EL (cell line): ENCODE data around the gene MBD3.
A peak's percentile ranks its signal among the peaks of the same experiment; 100 is the strongest.
"Not testable (repeated sequence)": the region's sequence is repeated elsewhere in the genome, so short reads cannot be mapped to it uniquely, and the experiment has no call there.

Experiments used
- DNase-seq: peaks from one replicate; pipeline ENCODE4 v3.0.0-alpha.2; 2016

Gene MBD3

GRCh38 chr19:1568320-1569019 is 24.2 kb downstream of the MBD3 start, which contains the start of gene MEX3D:
Gene MEX3D, minus strand, starts transcription at chr19:1568325. Its CDS starts 267 bp downstream, at chr19:1568058.
- DNase-seq = peak; percentile 75

- DNase-seq = no peak
Observed at GRCh38 chr19:1567848-1568227, 24.8 kb downstream of the MBD3 start.

GRCh38 chr19:1567116-1567847 is 25.4 kb downstream of the MBD3 start:
- no peak for DNase-seq

GRCh38 chr19:1566392-1567115 is 26.1 kb downstream of the MBD3 start:
- DNase-seq = peak; percentile 86

- no peak for DNase-seq
Observed at GRCh38 chr19:1563251-1563650, 29.4 kb downstream of the MBD3 start.

- DNase-seq = no peak
Observed at GRCh38 chr19:1561236-1561842, 31.3 kb downstream of the MBD3 start.

- no peak for DNase-seq
Observed at GRCh38 chr19:1560286-1560882, 32.3 kb downstream of the MBD3 start.

- DNase-seq = no peak
Observed at GRCh38 chr19:1558552-1558951, 34.1 kb downstream of the MBD3 start.

- no peak for DNase-seq
Observed at GRCh38 chr19:1556390-1557070, 36.1 kb downstream of the MBD3 start.

- no peak for DNase-seq
Observed at GRCh38 chr19:1555487-1556389, 36.9 kb downstream of the MBD3 start.

GRCh38 chr19:1554968-1555367 is 37.7 kb downstream of the MBD3 start:
- no peak for DNase-seq

GRCh38 chr19:1553415-1553814 is 39.2 kb downstream of the MBD3 start:
- DNase-seq = no peak

GRCh38 chr19:1551068-1552040 is 41.3 kb downstream of the MBD3 start:
- no peak for DNase-seq

GRCh38 chr19:1549332-1549945 is 43.2 kb downstream of the MBD3 start:
- no peak for DNase-seq

GRCh38 chr19:1540365-1540925 is 52.2 kb downstream of the MBD3 start:
- DNase-seq = no peak

- not testable (repeated sequence) for DNase-seq
Observed at GRCh38 chr19:1539749-1540148, 52.9 kb downstream of the MBD3 start.

- no peak for DNase-seq
Observed at GRCh38 chr19:1538978-1539377, 53.7 kb downstream of the MBD3 start.

- not testable (repeated sequence) for DNase-seq
Observed at GRCh38 chr19:1535699-1536098, 57.0 kb downstream of the MBD3 start.

GRCh38 chr19:1534972-1535371 is 57.7 kb downstream of the MBD3 start:
- DNase-seq = no peak
